HL-60 (cell line): Measurements from ENCODE around the gene TENT4A.

Source experiments
- DNase-seq, 2 experiments: peaks; one replicate each; pipeline ENCODE4 v3.0.0-alpha.2; 2010 to 2020; ENCODE audit warnings: low read depth in 1 of 2, low spot score in 1 of 2
- H3K27ac ChIP-seq: fragments of 250-450 bp; sonication (Bioruptor Pico); replicated peaks from 2 replicates; pipeline ENCODE4 v1.5.1; 2020; ENCODE audit warnings: mild to moderate bottlenecking, moderate library complexity
- H3K27me3 ChIP-seq: fragments of 250-450 bp; sonication (Bioruptor Pico); 2 replicates; pipeline ENCODE4 v1.5.1; 2021; ENCODE audit warnings: mild to moderate bottlenecking, moderate library complexity; ENCODE audit not compliant: insufficient read depth, poor library complexity, severe bottlenecking
- H3K4me3 ChIP-seq: replicated peaks from 2 replicates; pipeline ENCODE4 v1.5.1; 2011; ENCODE audit warnings: mild to moderate bottlenecking, control low read depth, low read length; ENCODE audit not compliant: insufficient read depth
- GABPA ChIP-seq: IDR thresholded peaks from 2 replicates; pipeline ENCODE4 v1.6.1; 2012; ENCODE audit warnings: low read depth
- POLR2AphosphoS5 ChIP-seq: IDR thresholded peaks from 2 replicates; pipeline ENCODE4 v1.6.1; 2012; ENCODE audit warnings: low read depth
- SPI1 ChIP-seq: IDR thresholded peaks from 2 replicates; pipeline ENCODE4 v1.6.1; 2012; ENCODE audit warnings: low read depth, mild to moderate bottlenecking, borderline replicate concordance
- TF ChIP-seq, protein P1 (sequence below): IDR thresholded peaks from 2 replicates; pipeline ENCODE4 v1.6.1; 2012; ENCODE audit warnings: low read depth; ENCODE audit not compliant: insufficient replicate concordance
- TF ChIP-seq, protein P2 (sequence below): IDR thresholded peaks from one replicate; pipeline ENCODE4 v1.5.1; 2011; ENCODE audit warnings: low read length, control low read depth, inconsistent platforms; ENCODE audit not compliant: insufficient read depth

Gene TENT4A

DNA sequence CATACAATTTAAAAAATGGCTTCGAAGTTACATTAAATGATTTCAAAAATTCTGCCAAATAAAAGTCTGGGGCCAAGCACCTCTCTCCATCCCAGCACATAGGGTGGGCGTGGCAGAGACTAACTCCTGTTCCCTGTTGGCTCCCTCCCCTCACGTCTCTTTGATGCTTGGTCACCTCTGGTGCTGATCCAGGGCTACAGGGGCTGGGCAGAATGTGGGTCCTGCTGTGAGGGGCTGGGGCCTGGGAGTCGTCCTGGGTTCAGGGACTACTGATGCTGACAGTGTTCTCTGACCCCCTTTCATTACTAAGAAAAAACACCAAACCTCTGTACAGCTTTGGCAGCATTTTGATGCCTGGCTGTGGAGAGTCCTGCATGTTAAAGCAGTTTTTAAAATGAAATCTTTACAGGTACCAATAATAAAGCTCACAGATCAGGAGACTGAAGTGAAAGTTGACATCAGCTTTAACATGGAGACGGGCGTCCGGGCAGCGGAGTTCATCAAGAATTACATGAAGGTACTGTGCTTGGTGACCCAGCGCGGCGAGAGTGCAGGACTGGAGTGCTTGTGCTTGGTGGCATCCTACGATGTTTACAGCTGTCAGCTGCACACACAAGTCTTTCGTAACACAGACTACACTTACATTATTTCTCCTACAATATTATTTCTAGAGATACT lies 29.0 kb downstream of the TENT4A start:
- TF ChIP-seq SPI1 (no peak), GABPA (no peak), POLR2AphosphoS5 (no peak)
- TF ChIP-seq, protein P1, sequence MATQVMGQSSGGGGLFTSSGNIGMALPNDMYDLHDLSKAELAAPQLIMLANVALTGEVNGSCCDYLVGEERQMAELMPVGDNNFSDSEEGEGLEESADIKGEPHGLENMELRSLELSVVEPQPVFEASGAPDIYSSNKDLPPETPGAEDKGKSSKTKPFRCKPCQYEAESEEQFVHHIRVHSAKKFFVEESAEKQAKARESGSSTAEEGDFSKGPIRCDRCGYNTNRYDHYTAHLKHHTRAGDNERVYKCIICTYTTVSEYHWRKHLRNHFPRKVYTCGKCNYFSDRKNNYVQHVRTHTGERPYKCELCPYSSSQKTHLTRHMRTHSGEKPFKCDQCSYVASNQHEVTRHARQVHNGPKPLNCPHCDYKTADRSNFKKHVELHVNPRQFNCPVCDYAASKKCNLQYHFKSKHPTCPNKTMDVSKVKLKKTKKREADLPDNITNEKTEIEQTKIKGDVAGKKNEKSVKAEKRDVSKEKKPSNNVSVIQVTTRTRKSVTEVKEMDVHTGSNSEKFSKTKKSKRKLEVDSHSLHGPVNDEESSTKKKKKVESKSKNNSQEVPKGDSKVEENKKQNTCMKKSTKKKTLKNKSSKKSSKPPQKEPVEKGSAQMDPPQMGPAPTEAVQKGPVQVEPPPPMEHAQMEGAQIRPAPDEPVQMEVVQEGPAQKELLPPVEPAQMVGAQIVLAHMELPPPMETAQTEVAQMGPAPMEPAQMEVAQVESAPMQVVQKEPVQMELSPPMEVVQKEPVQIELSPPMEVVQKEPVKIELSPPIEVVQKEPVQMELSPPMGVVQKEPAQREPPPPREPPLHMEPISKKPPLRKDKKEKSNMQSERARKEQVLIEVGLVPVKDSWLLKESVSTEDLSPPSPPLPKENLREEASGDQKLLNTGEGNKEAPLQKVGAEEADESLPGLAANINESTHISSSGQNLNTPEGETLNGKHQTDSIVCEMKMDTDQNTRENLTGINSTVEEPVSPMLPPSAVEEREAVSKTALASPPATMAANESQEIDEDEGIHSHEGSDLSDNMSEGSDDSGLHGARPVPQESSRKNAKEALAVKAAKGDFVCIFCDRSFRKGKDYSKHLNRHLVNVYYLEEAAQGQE = no peak
- TF ChIP-seq, protein P2, sequence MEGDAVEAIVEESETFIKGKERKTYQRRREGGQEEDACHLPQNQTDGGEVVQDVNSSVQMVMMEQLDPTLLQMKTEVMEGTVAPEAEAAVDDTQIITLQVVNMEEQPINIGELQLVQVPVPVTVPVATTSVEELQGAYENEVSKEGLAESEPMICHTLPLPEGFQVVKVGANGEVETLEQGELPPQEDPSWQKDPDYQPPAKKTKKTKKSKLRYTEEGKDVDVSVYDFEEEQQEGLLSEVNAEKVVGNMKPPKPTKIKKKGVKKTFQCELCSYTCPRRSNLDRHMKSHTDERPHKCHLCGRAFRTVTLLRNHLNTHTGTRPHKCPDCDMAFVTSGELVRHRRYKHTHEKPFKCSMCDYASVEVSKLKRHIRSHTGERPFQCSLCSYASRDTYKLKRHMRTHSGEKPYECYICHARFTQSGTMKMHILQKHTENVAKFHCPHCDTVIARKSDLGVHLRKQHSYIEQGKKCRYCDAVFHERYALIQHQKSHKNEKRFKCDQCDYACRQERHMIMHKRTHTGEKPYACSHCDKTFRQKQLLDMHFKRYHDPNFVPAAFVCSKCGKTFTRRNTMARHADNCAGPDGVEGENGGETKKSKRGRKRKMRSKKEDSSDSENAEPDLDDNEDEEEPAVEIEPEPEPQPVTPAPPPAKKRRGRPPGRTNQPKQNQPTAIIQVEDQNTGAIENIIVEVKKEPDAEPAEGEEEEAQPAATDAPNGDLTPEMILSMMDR = no peak
- H3K27ac ChIP-seq = no peak overlapping the region
- no peak overlapping the region for H3K4me3 ChIP-seq
- H3K27me3 ChIP-seq = no peaks in the 10 kb centered on the region
- DNase-seq = no peak

DNA sequence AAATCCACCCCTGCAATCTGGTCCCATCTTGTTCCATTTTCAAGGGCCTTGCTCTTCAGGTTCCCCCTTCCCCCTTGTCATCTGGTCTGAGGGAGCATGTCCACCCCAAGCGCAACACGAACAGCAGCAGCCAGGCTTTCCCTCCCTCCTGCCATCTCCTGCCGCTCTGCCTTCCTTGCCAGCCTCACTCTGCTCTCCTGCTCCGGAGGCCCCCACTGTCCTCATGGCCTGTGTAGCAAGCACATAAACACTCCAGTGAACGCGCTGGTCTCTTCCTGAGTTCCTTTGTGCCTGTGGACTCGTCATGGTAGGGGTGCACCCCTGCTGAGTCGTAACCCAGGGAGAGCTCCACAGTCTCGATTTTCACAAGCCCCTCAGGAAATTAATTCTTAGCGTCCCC lies 29.9 kb downstream of the TENT4A start:
- H3K4me3 ChIP-seq = no peak overlapping the region
- TF ChIP-seq POLR2AphosphoS5 = no peak
- TF ChIP-seq, protein P1 = no peak
- no peak overlapping the region for H3K27ac ChIP-seq
- no peaks in the 10 kb centered on the region for H3K27me3 ChIP-seq
- DNase-seq = no peak

DNA sequence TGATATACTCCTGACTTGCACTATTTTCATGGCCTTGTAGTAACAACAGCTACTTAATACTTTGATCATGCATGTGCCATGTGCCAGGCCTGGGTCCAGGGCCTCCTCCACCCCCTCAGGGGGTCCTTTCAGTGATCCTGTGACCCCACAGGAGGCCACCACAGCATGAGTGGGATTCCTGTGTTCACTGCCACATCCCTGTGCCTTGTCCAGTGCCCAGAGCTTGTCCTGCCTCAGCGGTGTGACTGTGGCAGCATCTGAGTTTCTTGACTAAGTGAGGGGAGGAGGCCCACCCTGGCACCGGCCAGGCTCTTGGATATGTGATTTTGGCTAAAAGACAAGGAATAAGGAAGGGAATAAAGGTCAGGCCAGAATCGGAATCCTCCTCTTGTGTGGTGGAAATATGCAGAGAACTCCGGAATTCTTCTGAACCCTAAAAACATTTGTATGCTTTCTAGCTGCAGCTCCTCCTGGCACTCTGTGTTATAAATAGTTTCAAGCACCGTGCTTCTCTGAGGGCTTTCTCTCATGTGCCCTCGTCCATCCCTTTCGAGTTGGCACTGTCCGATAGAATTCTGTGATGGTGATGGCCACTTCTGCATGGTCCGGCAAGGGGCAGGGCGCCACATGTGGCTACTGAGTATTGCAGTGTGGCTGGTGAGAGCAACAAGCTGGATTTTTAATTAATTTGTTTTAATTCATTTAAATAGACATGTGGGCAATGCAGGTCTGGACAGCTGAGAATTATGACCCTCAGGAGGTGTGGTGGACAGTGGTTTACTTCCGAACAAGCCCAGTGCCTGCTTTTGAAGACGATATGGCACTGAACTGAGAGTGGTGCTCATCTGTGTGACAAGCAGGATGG lies 31.8 kb downstream of the TENT4A start:
- no peak overlapping the region for H3K27ac ChIP-seq
- no peak overlapping the region for H3K4me3 ChIP-seq
- DNase-seq = no peak
- H3K27me3 ChIP-seq = no peaks in the 10 kb centered on the region
- TF ChIP-seq, protein P2 = no peak
- TF ChIP-seq GABPA = no peak
- no peak for TF ChIP-seq POLR2AphosphoS5
- no peak for TF ChIP-seq SPI1
- TF ChIP-seq, protein P1 = no peak
